ENCODE data around the gene KBTBD13. TPM values are rescaled to one million over a fixed set of nuclear protein-coding genes. Genes with fewer than 3 reads are reported as not detected.
"Not testable (repeated sequence)": the region's sequence is repeated elsewhere in the genome, so short reads cannot be mapped to it uniquely, and the experiment has no call there.

The KBTBD13 gene
- polyA plus RNA-seq, 1 donor (not counting 4 experiments of a cell fraction or from before 2014, with no cell fraction given) = not detected

- H3K9me3 ChIP-seq (ENCODE audit: control insufficient read depth, low read depth, low read length) = no peaks in the 10 kb centered on the region
- H2AFZ ChIP-seq (ENCODE audit: control insufficient read depth, low read length) = no peak overlapping the region
- no peak overlapping the region for H3K4me3 ChIP-seq (ENCODE audit: control insufficient read depth in 2 of 3, extremely low read depth in 1 of 3, insufficient read depth in 2 of 3, low read depth in 1 of 3, low read length in 3 of 3)
- H4K20me1 ChIP-seq (ENCODE audit: control insufficient read depth, extremely low read depth, insufficient read depth, low read length) = no peaks in the 10 kb centered on the region
- no peak overlapping the region for H3K9ac ChIP-seq (ENCODE audit: control insufficient read depth, extremely low read depth, insufficient read depth, low read length)
- H3K27ac ChIP-seq (ENCODE audit: control insufficient read depth, insufficient read depth, low read length) = no peak overlapping the region
- no peaks in the 10 kb centered on the region for H3K79me2 ChIP-seq (ENCODE audit: control insufficient read depth, insufficient read depth, low read length)
- DNase-seq (ENCODE audit: low read depth, low spot score) (no peak), FAIRE-seq (no peak)
- H3K27me3 ChIP-seq (ENCODE audit: control insufficient read depth, extremely low read depth, insufficient read depth, low read length) = peaks cover 19% of the 10 kb centered on the region
- H3K4me2 ChIP-seq (ENCODE audit: control insufficient read depth, extremely low read depth, insufficient read depth, low read depth, low read length) = no peak overlapping the region
- no peak for TF ChIP-seq CTCF (optimal IDR thresholded peaks at IDR 0.05 in 1 of 3, IDR thresholded peaks at IDR 0.05 in 1 of 3, conservative IDR thresholded peaks at IDR 0.05 in 1 of 3; ENCODE audit: extremely low read depth in 1 of 3, insufficient read depth in 2 of 3, low read length in 3 of 3)
- TF ChIP-seq EZH2 (IDR thresholded peaks at IDR 0.05; ENCODE audit: low read length) = no peak
- no peaks in the 10 kb centered on the region for H3K36me3 ChIP-seq (ENCODE audit: control insufficient read depth in 2 of 2, extremely low read depth in 1 of 2, insufficient read depth in 2 of 2, low read length in 2 of 2)
- no peaks in the 10 kb centered on the region for H3K9me1 ChIP-seq (ENCODE audit: control insufficient read depth, extremely low read depth, insufficient read depth, low read length)
- dilution Hi-C loops (cut with MboI; ENCODE audit: extremely low pct_ligation_motif_present, low sequenced_read_pairs) = no loop called here
- H3K4me1 ChIP-seq (ENCODE audit: control insufficient read depth, extremely low read depth, insufficient read depth, low read length) = no peaks in the 10 kb centered on the region
Observed at GRCh38 chr15:65072617-65073016, 3.9 kb upstream of the KBTBD13 start.

GRCh38 chr15:65074946-65075345 lies 1.6 kb upstream of the KBTBD13 start:
- H3K9me1 ChIP-seq (ENCODE audit: control insufficient read depth, extremely low read depth, insufficient read depth, low read length); FAIRE-seq; dilution Hi-C loops (cut with MboI; ENCODE audit: extremely low pct_ligation_motif_present, low sequenced_read_pairs): not testable (repeated sequence)

GRCh38 chr15:65075607-65076395 lies 745 bp upstream of the KBTBD13 start:
- H2AFZ ChIP-seq (ENCODE audit: control insufficient read depth, low read length); dilution Hi-C loops (cut with MboI; ENCODE audit: extremely low pct_ligation_motif_present, low sequenced_read_pairs); H3K9me3 ChIP-seq (ENCODE audit: control insufficient read depth, low read depth, low read length); H3K4me1 ChIP-seq (ENCODE audit: control insufficient read depth, extremely low read depth, insufficient read depth, low read length); H4K20me1 ChIP-seq (ENCODE audit: control insufficient read depth, extremely low read depth, insufficient read depth, low read length); H3K4me2 ChIP-seq (ENCODE audit: control insufficient read depth, extremely low read depth, insufficient read depth, low read depth, low read length); H3K79me2 ChIP-seq (ENCODE audit: control insufficient read depth, insufficient read depth, low read length); H3K27ac ChIP-seq (ENCODE audit: control insufficient read depth, insufficient read depth, low read length); H3K4me3 ChIP-seq (ENCODE audit: control insufficient read depth in 2 of 3, extremely low read depth in 1 of 3, insufficient read depth in 2 of 3, low read depth in 1 of 3, low read length in 3 of 3); H3K9me1 ChIP-seq (ENCODE audit: control insufficient read depth, extremely low read depth, insufficient read depth, low read length); H3K9ac ChIP-seq (ENCODE audit: control insufficient read depth, extremely low read depth, insufficient read depth, low read length); H3K36me3 ChIP-seq (ENCODE audit: control insufficient read depth in 2 of 2, extremely low read depth in 1 of 2, insufficient read depth in 2 of 2, low read length in 2 of 2); DNase-seq (ENCODE audit: low read depth, low spot score); FAIRE-seq: not testable (repeated sequence)
- H3K27me3 ChIP-seq (ENCODE audit: control insufficient read depth, extremely low read depth, insufficient read depth, low read length) = peaks cover 20% of the 10 kb centered on the region

More at GRCh38 chr15:65074946-65075345, 1.6 kb upstream of the KBTBD13 start:
- not testable (repeated sequence) for H3K36me3 ChIP-seq (ENCODE audit: control insufficient read depth in 2 of 2, extremely low read depth in 1 of 2, insufficient read depth in 2 of 2, low read length in 2 of 2); H3K4me1 ChIP-seq (ENCODE audit: control insufficient read depth, extremely low read depth, insufficient read depth, low read length); H3K79me2 ChIP-seq (ENCODE audit: control insufficient read depth, insufficient read depth, low read length); H3K4me3 ChIP-seq (ENCODE audit: control insufficient read depth in 2 of 3, extremely low read depth in 1 of 3, insufficient read depth in 2 of 3, low read depth in 1 of 3, low read length in 3 of 3); H3K4me2 ChIP-seq (ENCODE audit: control insufficient read depth, extremely low read depth, insufficient read depth, low read depth, low read length); H3K27ac ChIP-seq (ENCODE audit: control insufficient read depth, insufficient read depth, low read length); H3K9me3 ChIP-seq (ENCODE audit: control insufficient read depth, low read depth, low read length); H3K9ac ChIP-seq (ENCODE audit: control insufficient read depth, extremely low read depth, insufficient read depth, low read length); H4K20me1 ChIP-seq (ENCODE audit: control insufficient read depth, extremely low read depth, insufficient read depth, low read length); H2AFZ ChIP-seq (ENCODE audit: control insufficient read depth, low read length); DNase-seq (ENCODE audit: low read depth, low spot score)
- peaks cover 20% of the 10 kb centered on the region for H3K27me3 ChIP-seq (ENCODE audit: control insufficient read depth, extremely low read depth, insufficient read depth, low read length)

Measured in keratinocyte (primary cell).